K562 treated with DMSO at 1 percent for 24 hours (cell line): ENCODE results near the gene ARPIN. TPM values are rescaled to one million over a fixed set of nuclear protein-coding genes. Genes with fewer than 3 reads are reported as not detected.

Experiments
- total RNA-seq: library from RNA; unstranded; fragments of 300-600 nt; gene quantifications from 2 replicates; pipeline ENCODE4 v1.2.3, GENCODE V29; 2022; ENCODE audit warnings: low read depth; ENCODE audit not compliant: insufficient read depth

The ARPIN gene
- not detected in 2 replicates for total RNA-seq

DNA sequence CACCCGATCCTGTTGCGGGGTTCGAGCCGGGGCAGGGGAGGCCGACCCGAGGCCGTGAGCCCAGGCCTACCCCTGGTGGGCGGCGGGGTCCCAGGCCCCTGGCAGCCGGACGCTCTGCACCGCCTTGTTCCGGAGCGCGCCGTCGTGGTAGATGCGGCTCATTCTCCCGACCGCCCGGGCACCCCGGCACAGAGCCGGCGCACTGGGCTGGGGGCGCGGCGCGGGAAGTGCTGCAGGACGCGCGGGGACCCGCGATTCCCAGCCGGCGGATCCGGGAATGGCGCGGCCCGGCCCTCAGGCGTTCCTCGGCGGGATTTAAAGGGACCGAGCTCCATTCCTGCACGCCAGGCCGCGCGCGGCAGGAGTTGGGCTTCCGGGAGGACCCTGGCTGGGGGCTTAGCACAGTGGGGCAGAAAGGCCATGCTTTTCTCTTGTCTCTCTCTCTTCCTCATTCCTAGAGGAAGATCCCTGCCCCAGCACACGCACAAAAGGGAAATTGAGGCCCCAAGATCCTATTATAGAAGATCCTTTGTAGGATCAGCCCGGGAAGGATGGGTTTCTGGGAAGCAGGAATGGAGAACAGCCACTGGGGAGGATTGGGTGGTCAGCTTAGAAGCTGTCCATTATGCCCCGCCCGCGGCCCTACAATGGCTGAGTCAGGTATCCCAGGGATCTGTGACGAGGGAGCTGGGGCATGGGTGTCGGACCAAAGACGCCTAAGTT is at the start of gene ARPIN:
TSS of gene ARPIN (minus strand) at position 279 of the 723 bp plus-strand sequence. CDS start at position 162, 117 bp downstream.

DNA sequence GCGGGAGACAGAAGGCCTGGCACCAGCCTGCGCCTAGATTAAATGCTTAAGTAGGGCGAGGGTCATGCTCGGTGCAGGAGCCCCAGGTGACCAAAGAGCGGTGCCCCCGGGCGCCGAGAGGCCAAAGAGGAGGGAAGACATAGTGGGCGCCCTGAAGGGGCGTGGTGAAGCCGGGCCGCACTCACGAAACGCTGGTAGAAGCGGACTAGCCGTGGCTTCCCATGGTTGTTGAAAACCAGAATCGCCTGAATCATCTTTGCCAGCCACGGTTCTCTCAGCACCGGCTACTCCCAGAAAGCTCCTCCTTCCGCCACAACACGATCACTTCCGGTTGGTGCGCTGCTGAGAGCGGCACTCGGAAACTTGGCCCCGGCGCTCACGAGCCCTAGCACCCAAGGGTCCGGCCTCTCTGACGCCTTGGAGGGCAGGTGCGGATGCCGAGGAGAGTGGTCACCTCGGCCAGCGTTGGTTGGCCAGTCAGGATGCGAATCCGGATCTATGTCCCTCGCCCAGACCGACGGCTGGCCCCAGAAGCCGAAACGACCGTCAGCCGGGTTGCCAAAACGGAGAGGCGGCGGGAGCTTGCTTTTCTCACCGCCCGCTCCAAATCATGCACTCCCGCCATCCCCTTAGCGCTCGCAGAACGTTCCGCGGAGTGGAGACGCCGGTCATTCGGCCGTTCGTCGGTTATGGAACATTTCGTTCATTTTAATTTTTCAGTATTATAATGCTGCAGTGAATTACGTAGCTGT is 18.9 kb downstream of the ARPIN start, which contains the start of gene AP3S2:
TSS of gene AP3S2 (minus strand) at position 299 of the 752 bp plus-strand sequence. CDS start at position 254, 45 bp downstream.

Other genes starting within 250 kb of the ARPIN start
- gene PLIN1, start 233.6 kb downstream of the ARPIN start, total RNA-seq = not detected in 2 replicates
- gene PEX11A, start 222.2 kb downstream of the ARPIN start, total RNA-seq = not detected in 2 replicates
- not detected in 2 replicates for gene WDR93, start 222.1 kb downstream of the ARPIN start, total RNA-seq
- gene MESP1, start 161.7 kb downstream of the ARPIN start, total RNA-seq = 0.43 and 0.61 TPM in 2 replicates
- gene MESP2, start 136.6 kb downstream of the ARPIN start, total RNA-seq = 0.68 and 0.71 TPM in 2 replicates
- 3.1 and 3.5 TPM in 2 replicates for gene ANPEP, start 98.1 kb downstream of the ARPIN start, total RNA-seq
- 24.0 and 25.3 TPM in 2 replicates for gene AP3S2, start 19.0 kb downstream of the ARPIN start, total RNA-seq
- 9.7 and 10.8 TPM in 2 replicates for gene ZNF710, start 88.4 kb upstream of the ARPIN start, total RNA-seq
- 98.2 and 106 TPM in 2 replicates for gene IDH2, start 189.5 kb upstream of the ARPIN start, total RNA-seq